ENCODE data around the gene MRRF.
"Not testable (repeated sequence)": the region's sequence is repeated elsewhere in the genome, so short reads cannot be mapped to it uniquely, and the experiment has no call there.

MRRF gene

DNA sequence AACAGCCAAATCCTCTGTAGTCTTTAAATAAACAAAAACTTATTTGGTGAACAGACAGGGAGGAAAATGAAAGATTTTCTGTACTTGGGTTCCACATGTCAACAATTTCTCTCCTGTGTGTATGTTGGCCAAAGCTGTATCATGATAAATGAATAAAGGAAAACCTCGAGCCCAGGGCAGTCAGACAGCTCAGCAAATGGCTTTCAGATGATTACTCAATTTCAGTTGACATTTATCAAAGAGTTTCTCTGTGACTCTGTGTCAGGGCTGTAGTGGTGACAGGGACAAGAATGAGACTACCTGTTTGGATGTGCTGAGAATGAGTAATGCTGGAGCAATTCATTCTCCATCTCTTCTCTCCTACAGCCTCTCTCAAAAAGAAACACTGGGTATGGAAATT is 60.4 kb downstream of the MRRF start:
- TF ChIP-seq POLR2AphosphoS5 (IDR thresholded peaks at IDR 0.05; ENCODE audit: low read depth, low read length) (no peak), TAF1 (IDR thresholded peaks at IDR 0.05; ENCODE audit: borderline replicate concordance, low read depth, low read length) (no peak), POLR2A (IDR thresholded peaks at IDR 0.05; ENCODE audit: low read depth, low read length) (no peak)
- DNase-seq (ENCODE audit: insufficient read length) (no peak), FAIRE-seq (no peak)

DNA sequence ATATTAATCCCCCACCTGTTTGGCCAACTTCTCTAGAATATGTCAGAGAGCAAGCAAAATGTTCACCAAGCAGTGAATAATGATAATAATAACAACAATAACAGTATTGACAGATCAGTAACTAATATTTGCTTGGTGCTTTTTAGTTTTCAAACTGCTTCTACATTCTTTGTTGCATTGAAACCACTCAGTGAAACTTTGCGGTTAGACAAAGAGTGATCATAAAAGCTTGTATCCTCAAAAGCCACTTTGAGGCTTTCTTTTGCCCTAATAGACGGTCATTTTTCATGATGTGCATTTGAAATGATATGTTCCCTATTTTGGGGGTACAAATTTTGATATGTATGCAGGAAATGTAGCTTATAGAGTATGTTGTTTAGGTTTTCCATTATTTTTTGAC is 62.5 kb downstream of the MRRF start:
- TF ChIP-seq POLR2AphosphoS5 (IDR thresholded peaks at IDR 0.05; ENCODE audit: low read depth, low read length) = no peak
- FAIRE-seq (no peak), DNase-seq (ENCODE audit: insufficient read length) (no peak)

GRCh38 chr9:122329597-122329996 is 64.9 kb downstream of the MRRF start:
- FAIRE-seq (no peak), DNase-seq (ENCODE audit: insufficient read length) (no peak)
- TF ChIP-seq TAF1 (IDR thresholded peaks at IDR 0.05; ENCODE audit: borderline replicate concordance, low read depth, low read length) (no peak), POLR2A (IDR thresholded peaks at IDR 0.05; ENCODE audit: low read depth, low read length) (no peak), POLR2AphosphoS5 (IDR thresholded peaks at IDR 0.05; ENCODE audit: low read depth, low read length) (no peak)

GRCh38 chr9:122330466-122330865 is 65.8 kb downstream of the MRRF start:
- not testable (repeated sequence) for FAIRE-seq

DNA sequence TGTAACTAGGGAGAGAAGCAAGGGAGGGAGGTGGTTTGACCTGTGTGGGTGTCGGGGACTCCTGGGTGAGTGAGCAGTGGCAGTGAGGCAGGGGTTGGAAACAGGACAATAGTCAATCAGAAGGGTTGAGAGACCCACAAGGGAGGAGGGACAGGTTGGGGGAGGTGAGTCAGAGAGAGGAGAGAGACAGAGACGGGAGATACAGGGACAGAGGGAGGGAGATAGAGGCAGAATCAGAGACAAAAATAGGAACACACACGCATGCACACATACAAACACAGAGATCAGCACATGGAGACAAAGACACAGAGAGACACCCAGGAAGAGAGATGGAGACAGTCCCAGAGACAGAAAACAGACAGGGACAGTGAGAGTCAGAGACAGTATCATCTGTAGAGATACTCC is 66.8 kb downstream of the MRRF start:
- FAIRE-seq (no peak), DNase-seq (ENCODE audit: insufficient read length) (no peak)
- TF ChIP-seq TAF1 (IDR thresholded peaks at IDR 0.05; ENCODE audit: borderline replicate concordance, low read depth, low read length) (no peak), POLR2AphosphoS5 (IDR thresholded peaks at IDR 0.05; ENCODE audit: low read depth, low read length) (no peak)

More at GRCh38 chr9:122330466-122330865, 65.8 kb downstream of the MRRF start:
- DNase-seq (ENCODE audit: insufficient read length) = not testable (repeated sequence)

DNA sequence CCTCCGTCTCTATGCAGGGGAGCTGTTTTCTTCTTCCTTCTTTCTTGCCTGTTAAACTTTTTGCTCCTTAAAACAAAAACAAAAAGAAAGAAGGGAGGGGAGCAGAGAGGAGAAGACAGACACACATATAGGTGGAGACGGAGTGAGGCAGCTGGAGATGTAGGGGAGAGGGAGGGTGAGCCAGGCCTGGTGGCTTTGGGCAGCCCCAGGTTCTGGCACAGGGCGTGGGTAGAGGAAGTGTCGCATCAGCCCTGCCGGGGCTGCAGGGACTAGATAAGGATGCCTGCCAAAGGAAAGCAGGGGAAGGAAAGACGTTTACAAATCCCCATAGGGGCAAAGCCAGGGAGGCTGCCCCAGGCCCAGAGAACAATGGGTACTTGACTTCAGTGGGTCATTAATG is 67.4 kb downstream of the MRRF start:
- FAIRE-seq = no peak
- TF ChIP-seq POLR2A (IDR thresholded peaks at IDR 0.05; ENCODE audit: low read depth, low read length) = no peak
- TF ChIP-seq TAF1 (IDR thresholded peaks at IDR 0.05; ENCODE audit: borderline replicate concordance, low read depth, low read length) = no peak
- TF ChIP-seq POLR2AphosphoS5 (IDR thresholded peaks at IDR 0.05; ENCODE audit: low read depth, low read length) = no peak

DNA sequence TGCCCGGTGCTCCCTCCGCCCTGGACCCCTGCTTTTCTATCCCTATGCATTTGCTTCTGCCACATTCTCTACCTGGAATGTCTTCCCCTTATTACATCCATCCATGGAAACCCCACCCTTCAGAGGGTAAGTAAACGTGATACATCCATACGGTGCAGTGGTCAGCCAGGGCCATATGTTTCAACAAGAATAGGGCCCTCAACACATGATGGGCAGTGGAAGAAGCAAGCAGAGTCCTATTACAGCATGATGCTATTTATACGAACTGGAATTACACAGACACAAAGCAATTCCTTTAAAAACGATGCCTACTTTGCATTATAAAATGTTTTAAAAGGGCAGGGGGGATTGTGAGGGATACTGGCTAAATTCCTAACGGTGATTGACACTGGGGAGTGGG is 68.0 kb downstream of the MRRF start:
- FAIRE-seq (no peak), DNase-seq (ENCODE audit: insufficient read length) (no peak)
- TF ChIP-seq TAF1 (IDR thresholded peaks at IDR 0.05; ENCODE audit: borderline replicate concordance, low read depth, low read length) = no peak
- no peak for TF ChIP-seq POLR2AphosphoS5 (IDR thresholded peaks at IDR 0.05; ENCODE audit: low read depth, low read length)
- no peak for TF ChIP-seq POLR2A (IDR thresholded peaks at IDR 0.05; ENCODE audit: low read depth, low read length)

More for the DNA sequence above, 67.4 kb downstream of the MRRF start:
- DNase-seq (ENCODE audit: insufficient read length) = no peak

- no peak for FAIRE-seq
- TF ChIP-seq POLR2AphosphoS5 (IDR thresholded peaks at IDR 0.05; ENCODE audit: low read depth, low read length) (no peak), POLR2A (IDR thresholded peaks at IDR 0.05; ENCODE audit: low read depth, low read length) (no peak), TAF1 (IDR thresholded peaks at IDR 0.05; ENCODE audit: borderline replicate concordance, low read depth, low read length) (no peak)
- no peak for DNase-seq (ENCODE audit: insufficient read length)
These were observed 68.6 kb downstream of the MRRF start for GRCh38 chr9:122333169-122333808.

- DNase-seq (ENCODE audit: insufficient read length) (no peak), FAIRE-seq (no peak)
- TF ChIP-seq POLR2AphosphoS5 (IDR thresholded peaks at IDR 0.05; ENCODE audit: low read depth, low read length) (no peak), POLR2A (IDR thresholded peaks at IDR 0.05; ENCODE audit: low read depth, low read length) (no peak), TAF1 (IDR thresholded peaks at IDR 0.05; ENCODE audit: borderline replicate concordance, low read depth, low read length) (no peak)
These were observed 70.2 kb downstream of the MRRF start for GRCh38 chr9:122334916-122335315.

DNA sequence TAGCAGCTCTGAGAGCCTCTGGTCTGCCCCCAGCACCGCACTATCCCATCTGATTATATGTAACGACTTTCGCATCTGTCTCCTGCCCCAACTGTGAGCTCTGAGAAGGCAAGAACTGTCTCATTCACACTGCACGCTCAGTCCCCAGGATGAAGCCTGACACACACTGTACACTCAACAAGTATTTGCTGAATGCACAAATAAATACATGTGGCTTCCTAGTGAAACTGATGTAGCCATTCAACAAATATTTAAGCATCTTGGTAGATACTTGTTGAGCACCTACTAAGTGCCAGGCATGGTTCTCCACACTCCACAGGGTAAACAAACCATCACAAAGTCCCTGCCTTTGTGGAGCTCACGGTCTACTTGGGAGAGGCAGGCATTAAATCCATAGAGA is 71.5 kb downstream of the MRRF start:
- FAIRE-seq (no peak), DNase-seq (ENCODE audit: insufficient read length) (no peak)
- no peak for TF ChIP-seq POLR2AphosphoS5 (IDR thresholded peaks at IDR 0.05; ENCODE audit: low read depth, low read length)
- TF ChIP-seq POLR2A (IDR thresholded peaks at IDR 0.05; ENCODE audit: low read depth, low read length) = no peak
- TF ChIP-seq TAF1 (IDR thresholded peaks at IDR 0.05; ENCODE audit: borderline replicate concordance, low read depth, low read length) = no peak

DNA sequence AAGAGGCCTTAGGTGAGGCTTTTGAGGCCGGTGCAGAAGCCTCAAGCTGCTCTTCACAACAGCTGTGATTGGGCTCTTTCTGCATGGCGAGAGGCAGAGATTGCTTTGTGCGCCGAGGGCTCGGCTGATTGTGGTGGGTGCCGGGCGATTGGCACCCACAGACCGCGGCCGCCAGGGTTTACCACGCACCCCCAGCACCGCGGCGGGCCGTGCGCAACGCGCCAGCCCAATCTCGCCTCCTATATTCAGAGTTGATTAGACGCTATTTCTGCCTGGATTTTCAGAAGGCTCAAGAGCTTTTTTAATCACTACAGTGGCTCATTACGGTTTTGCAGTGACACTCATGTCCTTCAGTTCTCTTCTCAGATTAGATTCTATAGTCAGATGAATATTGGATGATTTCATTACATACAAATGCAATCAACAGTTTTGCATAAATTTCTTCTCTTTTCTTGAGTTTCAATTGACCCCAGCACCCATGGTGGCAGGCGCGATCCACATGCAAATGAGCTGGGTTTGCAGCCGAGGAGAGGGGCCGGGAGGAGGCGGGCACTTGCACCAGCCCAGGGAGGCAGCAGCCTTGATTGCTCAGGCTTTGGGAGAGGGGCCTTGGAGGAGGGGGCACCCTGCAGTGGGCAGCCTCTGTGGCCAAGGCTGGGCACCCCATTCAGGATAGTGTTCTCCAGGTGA is 72.3 kb downstream of the MRRF start:
- DNase-seq (ENCODE audit: insufficient read length) (no peak), FAIRE-seq (no peak)
- TF ChIP-seq POLR2AphosphoS5 (IDR thresholded peaks at IDR 0.05; ENCODE audit: low read depth, low read length) (no peak), POLR2A (IDR thresholded peaks at IDR 0.05; ENCODE audit: low read depth, low read length) (no peak), TAF1 (IDR thresholded peaks at IDR 0.05; ENCODE audit: borderline replicate concordance, low read depth, low read length) (no peak)

GRCh38 chr9:122337556-122337929 is 72.9 kb downstream of the MRRF start:
- TF ChIP-seq POLR2A (IDR thresholded peaks at IDR 0.05; ENCODE audit: low read depth, low read length) (no peak), POLR2AphosphoS5 (IDR thresholded peaks at IDR 0.05; ENCODE audit: low read depth, low read length) (no peak), TAF1 (IDR thresholded peaks at IDR 0.05; ENCODE audit: borderline replicate concordance, low read depth, low read length) (no peak)

More at GRCh38 chr9:122337556-122337929, 72.9 kb downstream of the MRRF start:
- no peak for DNase-seq (ENCODE audit: insufficient read length)
- FAIRE-seq = no peak

All from GM12892 (cell line).